ENCODE data around the gene TEDC1. TPM values are rescaled to one million over a fixed set of nuclear protein-coding genes. Genes with fewer than 3 reads are reported as not detected.

TEDC1 gene
- total RNA-seq, 4 donors from 2014 or later = 5.5 to 20.4 (median 14.2) TPM

DNA sequence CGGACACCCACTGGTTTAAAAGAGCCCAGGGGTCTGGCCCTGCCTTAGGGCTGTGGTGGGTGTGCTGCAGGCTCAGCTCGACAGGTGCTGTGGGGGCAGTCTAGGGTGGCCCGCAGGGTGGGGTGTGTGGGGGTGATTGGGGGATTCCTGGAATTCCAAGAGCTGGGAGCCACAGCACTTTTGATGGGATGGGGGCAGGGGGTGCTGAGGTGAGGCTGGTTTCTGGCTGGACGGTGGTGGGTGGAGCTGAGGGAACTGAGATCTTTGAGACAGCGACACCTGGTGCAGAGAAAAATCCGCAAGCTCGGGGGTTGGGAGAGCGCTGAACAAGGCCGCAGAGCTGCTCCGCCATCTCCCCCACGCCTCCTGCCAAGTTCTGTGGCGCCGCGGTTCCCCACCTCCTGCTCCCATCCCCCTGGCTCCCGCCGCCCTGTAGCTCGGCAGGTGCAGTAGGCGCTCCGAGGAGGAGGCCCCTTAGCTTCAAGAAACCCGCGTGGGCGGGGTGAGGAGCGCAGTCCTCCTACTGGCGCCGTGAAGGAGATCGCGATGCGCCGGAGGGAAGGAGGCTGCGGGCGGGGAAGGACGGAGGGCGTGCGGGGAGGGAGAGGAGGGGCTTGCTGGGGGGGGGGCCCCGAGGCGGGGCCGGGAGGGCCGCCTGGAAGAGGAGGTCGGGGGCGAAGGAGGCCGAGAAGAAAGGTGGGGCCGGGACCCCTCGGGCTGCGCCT is 1.3 kb upstream of the TEDC1 start:
- TF ChIP-seq EP300 (IDR thresholded peaks at IDR 0.05) = peak in 1 of 2 donors; percentile 30
- TF ChIP-seq POLR2A (IDR thresholded peaks at IDR 0.05) = peak in 1 of 2 donors; percentile 30
- TF ChIP-seq CTCF (IDR thresholded peaks at IDR 0.05) = peak; percentile 53 to 87 (median 62)
- Histone ChIP-seq H3K27ac (peak overlapping the region; percentile 89 to 99 (median 96)), H3K9me3 (no peaks in the 10 kb centered on the region), H3K36me3 (peaks cover 0 to 21% (median 0%) of the 10 kb centered on the region in 3 donors), H3K27me3 (peaks cover 0 to 15% of the 10 kb centered on the region in 2 donors), H3K4me1 (peaks cover 0 to 73% (median 52%) of the 10 kb centered on the region in 4 donors), H3K4me3 (peak overlapping the region; percentile 51 to 88 (median 70))
- WGBS, 2 donors = 1 to 2% methylated on average over 42 to 43 of the region's 44 CpGs
- DNase-seq (ENCODE audit: low spot score in 2 of 2) = peak; percentile 82 to 93

- Histone ChIP-seq H3K9me3 (no peaks in the 10 kb centered on the region), H3K4me1 (peaks cover 0 to 68% (median 50%) of the 10 kb centered on the region in 4 donors), H3K27me3 (peaks cover 0 to 15% of the 10 kb centered on the region in 2 donors), H3K4me3 (peak overlapping the region; percentile 51 to 88 (median 70)), H3K27ac (peak overlapping the region; percentile 89 to 99 (median 96)), H3K36me3 (peaks cover 0 to 21% (median 0%) of the 10 kb centered on the region in 3 donors)
- no peak for TF ChIP-seq CTCF (IDR thresholded peaks at IDR 0.05)
- no peak for DNase-seq (ENCODE audit: low spot score in 2 of 2)
- 0 to 3% methylated on average over 2 to 12 of the region's 33 CpGs for WGBS, 2 donors
Measured at GRCh38 chr14:105490267-105490571, 827 bp upstream of the TEDC1 start.

DNA sequence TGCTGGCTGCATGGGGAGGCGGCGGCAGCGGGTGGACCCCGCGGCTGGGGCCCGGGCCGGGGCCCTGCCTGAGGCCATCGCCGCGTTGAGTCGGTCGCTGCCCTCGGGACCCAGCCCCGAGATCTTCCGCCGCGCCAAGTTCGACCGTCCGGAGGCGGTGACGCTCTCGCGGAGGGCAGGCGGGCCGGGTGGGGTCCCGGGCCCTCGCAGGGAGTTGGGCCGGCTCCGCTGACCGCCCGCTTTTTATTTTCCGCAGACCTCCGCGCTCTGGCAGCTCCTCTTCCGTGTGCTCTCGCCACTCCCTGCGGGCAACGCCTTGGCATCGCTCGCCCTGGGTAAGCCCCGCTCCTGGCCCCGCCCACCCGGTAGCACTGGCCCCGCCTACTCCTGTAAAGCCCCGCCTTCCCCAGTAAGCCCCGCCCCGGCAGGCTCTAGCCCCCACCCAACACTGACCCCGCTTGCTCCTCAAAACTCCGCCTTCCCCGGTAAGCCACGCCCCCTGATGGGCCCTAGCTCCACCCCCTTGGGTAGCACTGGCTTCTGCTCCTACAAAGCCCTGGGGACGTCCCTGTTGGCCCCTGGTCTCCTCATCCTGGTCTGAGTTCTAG is 424 bp downstream of the TEDC1 start:
- Histone ChIP-seq H3K27ac (peak overlapping the region; percentile 23 to 97 (median 87)), H3K36me3 (peaks cover 0 to 21% (median 0%) of the 10 kb centered on the region in 3 donors), H3K4me1 (peaks cover 0 to 56% (median 38%) of the 10 kb centered on the region in 4 donors), H3K9me3 (no peaks in the 10 kb centered on the region), H3K4me3 (peak overlapping the region; percentile 31 to 92 (median 80)), H3K27me3 (peaks cover 0 to 7% of the 10 kb centered on the region in 2 donors)
- 0 to 3% methylated on average over 32 to 47 of the region's 53 CpGs for WGBS, 2 donors
- TF ChIP-seq POLR2A (IDR thresholded peaks at IDR 0.05) = no peak
- TF ChIP-seq EP300 (IDR thresholded peaks at IDR 0.05) = no peak
- DNase-seq (ENCODE audit: low spot score in 2 of 2) = no peak

DNA sequence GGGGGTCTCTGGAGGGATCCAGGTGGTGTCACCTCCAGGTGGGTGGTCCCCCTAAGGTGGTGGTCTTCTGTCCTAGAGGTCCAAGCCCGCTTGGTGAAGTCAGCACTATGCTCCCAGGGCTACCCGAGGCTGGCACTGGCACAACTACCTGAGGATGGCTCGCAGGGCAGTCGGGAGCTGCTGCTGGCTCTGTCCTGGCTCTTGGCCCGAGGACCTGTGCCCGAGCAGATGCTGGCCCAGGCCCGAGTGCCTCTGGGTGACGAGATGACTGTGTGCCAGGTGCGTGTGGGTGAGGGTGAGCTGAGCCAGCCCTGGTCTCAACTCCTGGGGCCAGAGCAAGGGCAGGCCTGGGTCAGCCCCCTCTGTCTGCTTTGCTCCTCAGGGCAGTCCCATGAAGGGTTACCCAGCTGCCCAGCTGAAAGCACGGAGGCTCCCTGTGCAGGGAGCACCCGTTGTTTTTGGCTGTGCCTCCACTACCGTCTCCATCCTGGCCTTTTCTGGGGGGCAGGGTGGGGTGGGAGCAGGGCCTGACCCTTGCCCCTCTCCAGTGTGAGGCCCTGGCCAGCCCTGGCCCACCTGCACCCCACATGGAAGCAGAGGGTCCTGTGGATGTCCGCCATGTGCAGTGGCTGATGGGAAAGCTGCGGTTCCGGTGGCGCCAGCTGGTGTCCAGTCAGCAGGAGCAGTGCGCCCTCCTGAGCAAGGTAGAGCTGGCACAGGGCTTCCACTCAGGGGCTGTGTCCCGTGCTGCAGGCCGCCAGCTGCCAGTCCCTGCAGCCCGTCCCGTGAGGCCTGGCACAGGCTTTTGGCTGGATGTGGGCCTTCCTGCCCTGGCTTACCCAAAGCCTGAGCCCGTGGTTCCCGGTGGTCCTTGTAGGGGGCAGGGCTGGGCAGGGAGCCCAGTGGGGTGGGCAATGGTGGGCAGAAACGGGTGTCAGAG is 1.3 kb downstream of the TEDC1 start:
- Histone ChIP-seq H3K4me1 (peaks cover 0 to 47% (median 31%) of the 10 kb centered on the region in 4 donors), H3K36me3 (peaks cover 0 to 21% (median 0%) of the 10 kb centered on the region in 3 donors), H3K27me3 (no peaks in the 10 kb centered on the region), H3K9me3 (no peaks in the 10 kb centered on the region), H3K4me3 (peak overlapping the region in 2 of 4 donors; percentile 72 to 88), H3K27ac (peak overlapping the region in 3 of 4 donors; percentile 83 to 97 (median 91))
- 79% methylated on average over 17 to 20 of the region's 24 CpGs for WGBS, 2 donors
- TF ChIP-seq POLR2A (IDR thresholded peaks at IDR 0.05) = no peak
- TF ChIP-seq CTCF (IDR thresholded peaks at IDR 0.05) = no peak
- TF ChIP-seq EP300 (IDR thresholded peaks at IDR 0.05) = no peak
- DNase-seq (ENCODE audit: low spot score in 2 of 2) = no peak
